ENCODE results near the gene MMP28.

- no peak for TF ChIP-seq YY1 (IDR thresholded peaks at IDR 0.05; ENCODE audit: insufficient read depth, insufficient read length)
- TF ChIP-seq SUZ12 (IDR thresholded peaks at IDR 0.05; ENCODE audit: extremely low read depth, insufficient read depth, insufficient read length), result no peak
Measured at GRCh38 chr17:35786941-35787432, 8.5 kb downstream of the MMP28 start.

Data from NT2/D1 (cell line).